Measurements from ENCODE around the gene EIF3B.

DNA sequence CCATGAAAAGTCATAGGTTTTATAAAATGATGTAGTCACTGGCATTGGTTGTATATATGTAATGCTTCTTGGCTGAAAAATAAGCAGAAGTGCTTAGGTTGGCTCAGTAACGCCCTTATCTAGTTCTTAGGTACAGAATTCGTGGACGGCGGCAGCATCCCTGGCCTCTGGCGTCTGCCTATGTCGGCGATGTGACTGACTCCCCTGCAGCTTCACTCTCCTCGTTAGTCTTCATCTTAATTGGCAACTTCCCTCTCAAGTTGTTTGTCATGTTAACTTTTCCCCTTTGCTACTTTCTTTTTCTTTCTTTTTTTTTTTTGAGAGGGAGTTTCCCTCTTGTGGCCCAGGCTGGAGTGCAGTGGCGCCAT lies 67.3 kb downstream of the EIF3B start:
- TF ChIP-seq SIN3A (IDR thresholded peaks at IDR 0.05; ENCODE audit: borderline replicate concordance, insufficient read depth, low read length), result no peak
- TF ChIP-seq, protein P1, sequence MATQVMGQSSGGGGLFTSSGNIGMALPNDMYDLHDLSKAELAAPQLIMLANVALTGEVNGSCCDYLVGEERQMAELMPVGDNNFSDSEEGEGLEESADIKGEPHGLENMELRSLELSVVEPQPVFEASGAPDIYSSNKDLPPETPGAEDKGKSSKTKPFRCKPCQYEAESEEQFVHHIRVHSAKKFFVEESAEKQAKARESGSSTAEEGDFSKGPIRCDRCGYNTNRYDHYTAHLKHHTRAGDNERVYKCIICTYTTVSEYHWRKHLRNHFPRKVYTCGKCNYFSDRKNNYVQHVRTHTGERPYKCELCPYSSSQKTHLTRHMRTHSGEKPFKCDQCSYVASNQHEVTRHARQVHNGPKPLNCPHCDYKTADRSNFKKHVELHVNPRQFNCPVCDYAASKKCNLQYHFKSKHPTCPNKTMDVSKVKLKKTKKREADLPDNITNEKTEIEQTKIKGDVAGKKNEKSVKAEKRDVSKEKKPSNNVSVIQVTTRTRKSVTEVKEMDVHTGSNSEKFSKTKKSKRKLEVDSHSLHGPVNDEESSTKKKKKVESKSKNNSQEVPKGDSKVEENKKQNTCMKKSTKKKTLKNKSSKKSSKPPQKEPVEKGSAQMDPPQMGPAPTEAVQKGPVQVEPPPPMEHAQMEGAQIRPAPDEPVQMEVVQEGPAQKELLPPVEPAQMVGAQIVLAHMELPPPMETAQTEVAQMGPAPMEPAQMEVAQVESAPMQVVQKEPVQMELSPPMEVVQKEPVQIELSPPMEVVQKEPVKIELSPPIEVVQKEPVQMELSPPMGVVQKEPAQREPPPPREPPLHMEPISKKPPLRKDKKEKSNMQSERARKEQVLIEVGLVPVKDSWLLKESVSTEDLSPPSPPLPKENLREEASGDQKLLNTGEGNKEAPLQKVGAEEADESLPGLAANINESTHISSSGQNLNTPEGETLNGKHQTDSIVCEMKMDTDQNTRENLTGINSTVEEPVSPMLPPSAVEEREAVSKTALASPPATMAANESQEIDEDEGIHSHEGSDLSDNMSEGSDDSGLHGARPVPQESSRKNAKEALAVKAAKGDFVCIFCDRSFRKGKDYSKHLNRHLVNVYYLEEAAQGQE (IDR thresholded peaks at IDR 0.05; ENCODE audit: insufficient read depth in 1 of 2, low read depth in 2 of 2, low read length in 2 of 2), result no peak
- TF ChIP-seq TAF1 (IDR thresholded peaks at IDR 0.05; ENCODE audit: borderline replicate concordance, insufficient read depth, low read length), result no peak
- no peak for TF ChIP-seq POLR2AphosphoS5 (IDR thresholded peaks at IDR 0.05; ENCODE audit: low read depth, low read length)

Data from PFSK-1 (cell line).